GM18526 (cell line): ENCODE results near the gene TIGD1.

ENCODE experiments used
- POLR2A ChIP-seq: IDR thresholded peaks from 3 replicates; pipeline ENCODE4 v1.6.1; 2011; ENCODE audit not compliant: insufficient read length; ENCODE audit errors: extremely low read depth

The TIGD1 gene

GRCh38 chr2:232575404-232575746 is 25.0 kb upstream of the TIGD1 start:
- TF ChIP-seq POLR2A, result no peak

GRCh38 chr2:232574674-232575403 is 24.5 kb upstream of the TIGD1 start:
- no peak for TF ChIP-seq POLR2A

GRCh38 chr2:232573771-232574435 is 23.5 kb upstream of the TIGD1 start:
- TF ChIP-seq POLR2A, result no peak

- TF ChIP-seq POLR2A, result no peak
Measured at GRCh38 chr2:232573042-232573441, 22.7 kb upstream of the TIGD1 start.

GRCh38 chr2:232571026-232571474 is 20.7 kb upstream of the TIGD1 start:
- no peak for TF ChIP-seq POLR2A

- no peak for TF ChIP-seq POLR2A
Measured at GRCh38 chr2:232569541-232569940, 19.2 kb upstream of the TIGD1 start.

- no peak for TF ChIP-seq POLR2A
Measured at GRCh38 chr2:232568161-232568560, 17.8 kb upstream of the TIGD1 start.

GRCh38 chr2:232567721-232568120 is 17.4 kb upstream of the TIGD1 start:
- no peak for TF ChIP-seq POLR2A

GRCh38 chr2:232563580-232563979 is 13.2 kb upstream of the TIGD1 start:
- TF ChIP-seq POLR2A, result no peak

- TF ChIP-seq POLR2A, result no peak
Measured at GRCh38 chr2:232562515-232563151, 12.3 kb upstream of the TIGD1 start.

GRCh38 chr2:232556426-232556825 is 6.1 kb upstream of the TIGD1 start:
- no peak for TF ChIP-seq POLR2A

- no peak for TF ChIP-seq POLR2A
Measured at GRCh38 chr2:232551776-232552175, 1.4 kb upstream of the TIGD1 start.

GRCh38 chr2:232551250-232551638 is 887 bp upstream of the TIGD1 start:
- no peak for TF ChIP-seq POLR2A

GRCh38 chr2:232549655-232550353 is 553 bp downstream of the TIGD1 start:
- no peak for TF ChIP-seq POLR2A

GRCh38 chr2:232547991-232548390 is 2.4 kb downstream of the TIGD1 start:
- no peak for TF ChIP-seq POLR2A
